Measurements from ENCODE around the gene CCDC141.

Gene CCDC141

GRCh38 chr2:178980815-178981214 is 69.1 kb downstream of the CCDC141 start:
- Histone ChIP-seq H3K36me3 (ENCODE audit: control insufficient read depth in 4 of 4, insufficient read depth in 4 of 4, low read length in 3 of 4) (no peaks in the 10 kb centered on the region), H3K27ac (ENCODE audit: insufficient read depth in 1 of 2, low read depth in 1 of 2, low read length in 2 of 2, poor library complexity in 1 of 2, severe bottlenecking in 2 of 2) (no peak overlapping the region), H3K4me3 (ENCODE audit: control insufficient read depth in 1 of 7, extremely low read depth in 1 of 7, insufficient read depth in 4 of 7, low read depth in 2 of 7, low read length in 6 of 7) (no peak overlapping the region), H3K27me3 (replicated peaks in 2 of 5; ENCODE audit: control insufficient read depth in 4 of 5, insufficient read depth in 5 of 5, low read length in 4 of 5) (no peaks in the 10 kb centered on the region), H3K4me1 (ENCODE audit: control extremely low read depth in 1 of 4, control insufficient read depth in 4 of 4, insufficient read depth in 4 of 4, low read length in 3 of 4) (no peaks in the 10 kb centered on the region), H3K9me3 (ENCODE audit: control extremely low read depth in 1 of 5, control insufficient read depth in 4 of 5, insufficient read depth in 2 of 5, low read depth in 1 of 5, low read length in 4 of 5) (no peaks in the 10 kb centered on the region)
- WGBS (ENCODE audit: insufficient coverage) = 80% methylated on average over 1 of the region's 2 CpGs
- CTCF ChIA-PET = no interaction called here
- POLR2A ChIA-PET = no interaction called here
- DNase-seq = no peak

DNA sequence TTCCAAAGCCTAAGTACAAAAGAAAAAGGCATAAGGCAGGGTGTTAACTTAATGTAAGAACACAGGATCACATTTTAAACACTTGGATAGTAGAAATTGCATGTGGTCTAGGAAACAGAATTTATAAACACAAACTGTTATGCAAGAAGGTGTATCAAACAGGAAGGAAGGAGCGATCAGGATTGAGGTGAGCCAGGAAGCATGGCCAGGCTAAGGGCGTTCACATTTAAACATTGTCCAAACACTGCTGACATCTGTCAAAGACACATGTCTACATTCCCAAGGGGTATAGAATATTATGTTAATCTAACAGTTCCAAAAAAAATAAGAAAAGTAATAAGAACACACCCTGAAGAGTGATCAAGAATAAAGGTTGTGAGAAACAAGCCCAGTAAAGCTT is 71.3 kb downstream of the CCDC141 start:
- ChIA-PET POLR2A (no interaction called here), CTCF (no interaction called here)
- Histone ChIP-seq H3K4me3 (ENCODE audit: control insufficient read depth in 1 of 7, extremely low read depth in 1 of 7, insufficient read depth in 4 of 7, low read depth in 2 of 7, low read length in 6 of 7) (no peak overlapping the region), H3K27me3 (replicated peaks in 2 of 5; ENCODE audit: control insufficient read depth in 4 of 5, insufficient read depth in 5 of 5, low read length in 4 of 5) (no peaks in the 10 kb centered on the region), H3K36me3 (ENCODE audit: control insufficient read depth in 4 of 4, insufficient read depth in 4 of 4, low read length in 3 of 4) (no peaks in the 10 kb centered on the region), H3K27ac (ENCODE audit: insufficient read depth in 1 of 2, low read depth in 1 of 2, low read length in 2 of 2, poor library complexity in 1 of 2, severe bottlenecking in 2 of 2) (no peak overlapping the region), H3K4me1 (ENCODE audit: control extremely low read depth in 1 of 4, control insufficient read depth in 4 of 4, insufficient read depth in 4 of 4, low read length in 3 of 4) (no peaks in the 10 kb centered on the region), H3K9me3 (ENCODE audit: control extremely low read depth in 1 of 5, control insufficient read depth in 4 of 5, insufficient read depth in 2 of 5, low read depth in 1 of 5, low read length in 4 of 5) (no peaks in the 10 kb centered on the region)
- no CpG with 5 or more reads among the region's 2 CpGs for WGBS (ENCODE audit: insufficient coverage)
- no peak for DNase-seq

DNA sequence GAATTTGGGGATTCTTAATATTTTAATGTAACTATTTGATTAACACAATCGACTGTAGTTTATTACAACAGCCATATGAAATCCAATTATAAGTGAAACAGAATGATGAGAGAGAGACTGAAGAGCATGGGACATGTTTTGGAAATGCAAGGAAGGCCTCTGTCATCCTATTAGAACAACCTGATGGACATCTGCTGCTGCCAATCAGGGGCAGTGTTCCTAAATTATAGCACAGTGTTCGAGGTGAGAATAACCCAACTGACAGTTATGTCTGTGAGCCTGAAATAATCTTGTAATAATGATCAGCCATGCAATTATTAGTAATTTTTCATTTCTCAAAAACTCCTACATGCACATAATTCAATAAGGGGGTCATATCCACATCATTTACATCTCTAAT is 73.6 kb downstream of the CCDC141 start:
- no peak overlapping the region for H3K27ac ChIP-seq (ENCODE audit: insufficient read depth in 1 of 2, low read depth in 1 of 2, low read length in 2 of 2, poor library complexity in 1 of 2, severe bottlenecking in 2 of 2)
- no peaks in the 10 kb centered on the region for H3K27me3 ChIP-seq (replicated peaks in 2 of 5; ENCODE audit: control insufficient read depth in 4 of 5, insufficient read depth in 5 of 5, low read length in 4 of 5)
- no peaks in the 10 kb centered on the region for H3K4me1 ChIP-seq (ENCODE audit: control extremely low read depth in 1 of 4, control insufficient read depth in 4 of 4, insufficient read depth in 4 of 4, low read length in 3 of 4)
- ChIA-PET CTCF (no interaction called here), POLR2A (no interaction called here)
- no peak overlapping the region for H3K4me3 ChIP-seq (ENCODE audit: control insufficient read depth in 1 of 7, extremely low read depth in 1 of 7, insufficient read depth in 4 of 7, low read depth in 2 of 7, low read length in 6 of 7)
- no peak for DNase-seq
- H3K9me3 ChIP-seq (ENCODE audit: control extremely low read depth in 1 of 5, control insufficient read depth in 4 of 5, insufficient read depth in 2 of 5, low read depth in 1 of 5, low read length in 4 of 5) = no peaks in the 10 kb centered on the region
- WGBS (ENCODE audit: insufficient coverage) = no CpG with 5 or more reads among the region's 2 CpGs
- H3K36me3 ChIP-seq (ENCODE audit: control insufficient read depth in 4 of 4, insufficient read depth in 4 of 4, low read length in 3 of 4) = no peaks in the 10 kb centered on the region

- H3K4me1 ChIP-seq (ENCODE audit: control extremely low read depth in 1 of 4, control insufficient read depth in 4 of 4, insufficient read depth in 4 of 4, low read length in 3 of 4) = no peaks in the 10 kb centered on the region
- H3K4me3 ChIP-seq (ENCODE audit: control insufficient read depth in 1 of 7, extremely low read depth in 1 of 7, insufficient read depth in 4 of 7, low read depth in 2 of 7, low read length in 6 of 7) = no peak overlapping the region
- H3K36me3 ChIP-seq (ENCODE audit: control insufficient read depth in 4 of 4, insufficient read depth in 4 of 4, low read length in 3 of 4) = no peaks in the 10 kb centered on the region
- no peak overlapping the region for H3K27ac ChIP-seq (ENCODE audit: insufficient read depth in 1 of 2, low read depth in 1 of 2, low read length in 2 of 2, poor library complexity in 1 of 2, severe bottlenecking in 2 of 2)
- 93% methylated on average over 2 of the region's 4 CpGs for WGBS (ENCODE audit: insufficient coverage)
- peaks cover 0 to 3% (median 0%) of the 10 kb centered on the region in 5 experiments for H3K9me3 ChIP-seq (ENCODE audit: control extremely low read depth in 1 of 5, control insufficient read depth in 4 of 5, insufficient read depth in 2 of 5, low read depth in 1 of 5, low read length in 4 of 5)
- ChIA-PET CTCF (no interaction called here), POLR2A (no interaction called here)
- peak in 1 of 3 donors; percentile 6 for DNase-seq
- no peaks in the 10 kb centered on the region for H3K27me3 ChIP-seq (replicated peaks in 2 of 5; ENCODE audit: control insufficient read depth in 4 of 5, insufficient read depth in 5 of 5, low read length in 4 of 5)
Measured at GRCh38 chr2:178962805-178963433, 87.0 kb downstream of the CCDC141 start.

GRCh38 chr2:178962152-178962551 is 87.8 kb downstream of the CCDC141 start:
- Histone ChIP-seq H3K4me1 (ENCODE audit: control extremely low read depth in 1 of 4, control insufficient read depth in 4 of 4, insufficient read depth in 4 of 4, low read length in 3 of 4) (no peaks in the 10 kb centered on the region), H3K27ac (ENCODE audit: insufficient read depth in 1 of 2, low read depth in 1 of 2, low read length in 2 of 2, poor library complexity in 1 of 2, severe bottlenecking in 2 of 2) (no peak overlapping the region), H3K36me3 (ENCODE audit: control insufficient read depth in 4 of 4, insufficient read depth in 4 of 4, low read length in 3 of 4) (no peaks in the 10 kb centered on the region), H3K9me3 (ENCODE audit: control extremely low read depth in 1 of 5, control insufficient read depth in 4 of 5, insufficient read depth in 2 of 5, low read depth in 1 of 5, low read length in 4 of 5) (peaks cover 0 to 3% (median 0%) of the 10 kb centered on the region in 5 experiments), H3K4me3 (ENCODE audit: control insufficient read depth in 1 of 7, extremely low read depth in 1 of 7, insufficient read depth in 4 of 7, low read depth in 2 of 7, low read length in 6 of 7) (no peak overlapping the region), H3K27me3 (replicated peaks in 2 of 5; ENCODE audit: control insufficient read depth in 4 of 5, insufficient read depth in 5 of 5, low read length in 4 of 5) (no peaks in the 10 kb centered on the region)
- ChIA-PET CTCF (no interaction called here), POLR2A (no interaction called here)
- no peak for DNase-seq
- WGBS (ENCODE audit: insufficient coverage) = 100% methylated on average over 1 of the region's 1 CpG

GRCh38 chr2:178954049-178954448 is 95.9 kb downstream of the CCDC141 start:
- H3K27me3 ChIP-seq (replicated peaks in 2 of 5; ENCODE audit: control insufficient read depth in 4 of 5, insufficient read depth in 5 of 5, low read length in 4 of 5) = no peaks in the 10 kb centered on the region
- no peaks in the 10 kb centered on the region for H3K4me1 ChIP-seq (ENCODE audit: control extremely low read depth in 1 of 4, control insufficient read depth in 4 of 4, insufficient read depth in 4 of 4, low read length in 3 of 4)
- H3K27ac ChIP-seq (ENCODE audit: insufficient read depth in 1 of 2, low read depth in 1 of 2, low read length in 2 of 2, poor library complexity in 1 of 2, severe bottlenecking in 2 of 2) = no peak overlapping the region
- DNase-seq = no peak
- H3K36me3 ChIP-seq (ENCODE audit: control insufficient read depth in 4 of 4, insufficient read depth in 4 of 4, low read length in 3 of 4) = no peaks in the 10 kb centered on the region
- no CpG with 5 or more reads among the region's 4 CpGs for WGBS (ENCODE audit: insufficient coverage)
- CTCF ChIA-PET = no interaction called here
- H3K9me3 ChIP-seq (ENCODE audit: control extremely low read depth in 1 of 5, control insufficient read depth in 4 of 5, insufficient read depth in 2 of 5, low read depth in 1 of 5, low read length in 4 of 5) = no peaks in the 10 kb centered on the region
- no peak overlapping the region for H3K4me3 ChIP-seq (ENCODE audit: control insufficient read depth in 1 of 7, extremely low read depth in 1 of 7, insufficient read depth in 4 of 7, low read depth in 2 of 7, low read length in 6 of 7)
- POLR2A ChIA-PET = no interaction called here

DNA sequence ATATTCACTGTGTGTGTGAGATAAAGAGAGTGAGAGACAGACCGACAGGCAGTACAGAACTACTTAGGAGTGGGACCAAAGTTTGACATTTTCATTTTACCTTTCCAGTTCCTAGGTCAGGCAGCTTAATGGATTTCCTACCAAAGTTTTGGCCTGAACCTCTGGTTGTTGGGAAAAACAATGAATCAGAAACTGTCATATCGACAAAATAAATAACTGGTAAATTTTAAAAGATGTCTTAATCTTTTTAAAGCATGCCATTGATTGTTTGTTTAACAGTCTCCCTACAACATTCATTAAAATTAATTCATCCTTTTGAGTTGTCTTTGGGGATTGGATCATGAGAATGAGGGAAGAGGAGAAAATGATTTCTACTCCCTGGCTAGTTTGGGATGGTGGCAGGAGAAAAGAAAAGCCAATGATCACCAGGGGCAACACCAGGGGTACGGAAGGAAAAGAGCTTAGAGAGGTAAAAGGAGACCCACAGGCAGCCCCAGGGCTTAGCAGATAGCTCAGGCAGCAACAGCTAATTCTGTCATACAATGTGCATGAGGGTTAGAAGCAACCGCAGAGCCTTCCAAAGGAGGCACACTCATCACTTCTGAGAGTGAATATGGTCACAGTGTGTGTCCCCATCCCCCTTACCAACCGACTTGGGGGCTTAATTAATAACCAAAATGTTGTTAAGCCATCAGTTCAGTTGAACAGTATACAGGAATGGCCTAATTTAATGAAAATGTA is 98.5 kb downstream of the CCDC141 start:
- no peak for DNase-seq
- H3K27ac ChIP-seq (ENCODE audit: insufficient read depth in 1 of 2, low read depth in 1 of 2, low read length in 2 of 2, poor library complexity in 1 of 2, severe bottlenecking in 2 of 2) = no peak overlapping the region
- no peaks in the 10 kb centered on the region for H3K4me1 ChIP-seq (ENCODE audit: control extremely low read depth in 1 of 4, control insufficient read depth in 4 of 4, insufficient read depth in 4 of 4, low read length in 3 of 4)
- no peak overlapping the region for H3K4me3 ChIP-seq (ENCODE audit: control insufficient read depth in 1 of 7, extremely low read depth in 1 of 7, insufficient read depth in 4 of 7, low read depth in 2 of 7, low read length in 6 of 7)
- CTCF ChIA-PET = no interaction called here
- no peaks in the 10 kb centered on the region for H3K27me3 ChIP-seq (replicated peaks in 2 of 5; ENCODE audit: control insufficient read depth in 4 of 5, insufficient read depth in 5 of 5, low read length in 4 of 5)
- H3K9me3 ChIP-seq (ENCODE audit: control extremely low read depth in 1 of 5, control insufficient read depth in 4 of 5, insufficient read depth in 2 of 5, low read depth in 1 of 5, low read length in 4 of 5) = peaks cover 0 to 8% (median 0%) of the 10 kb centered on the region in 5 experiments
- 100% methylated on average over 2 of the region's 5 CpGs for WGBS (ENCODE audit: insufficient coverage)
- no peaks in the 10 kb centered on the region for H3K36me3 ChIP-seq (ENCODE audit: control insufficient read depth in 4 of 4, insufficient read depth in 4 of 4, low read length in 3 of 4)
- POLR2A ChIA-PET = no interaction called here
